Tibial artery (tissue), 4 donors: ENCODE results near the gene TSACC.

Experiments used
- DNase-seq, 2 donors: peaks; one replicate each; pipeline ENCODE4 v3.0.0-alpha.2; 2019
- H3K27ac ChIP-seq, 2 donors: fragments of 200-600 bp; sonication (generic) in 1 of 2; 1 replicate in 1 of 2; 2 replicates in 1 of 2; pipeline ENCODE4 v1.5.1; 2018 to 2019; ENCODE audit warnings: mild to moderate bottlenecking in 1 of 2
- H3K27me3 ChIP-seq, 2 donors: fragments of 200-600 bp; sonication (generic) in 1 of 2; one replicate each; pipeline versions ENCODE4 v1.5.1 to v1.6.0; 2016 to 2019
- H3K36me3 ChIP-seq, 3 donors: fragments of 200-600 bp; sonication (generic) in 2 of 3; one replicate each; pipeline ENCODE4 v1.5.1; 2016 to 2019; ENCODE audit warnings: mild to moderate bottlenecking in 2 of 3
- H3K4me1 ChIP-seq, 4 donors: fragments of 200-600 bp; sonication (generic) in 2 of 4; 1 replicate in 3 of 4; 2 replicates in 1 of 4; pipeline ENCODE4 v1.5.1; 2016 to 2019
- H3K4me3 ChIP-seq, 2 donors: fragments of 200-600 bp; sonication (generic) in 1 of 2; 1 replicate in 1 of 2; 2 replicates in 1 of 2; pipeline ENCODE4 v1.5.1; 2018 to 2019; ENCODE audit warnings: mild to moderate bottlenecking in 2 of 2
- H3K9me3 ChIP-seq, 3 donors: fragments of 200-600 bp; sonication (generic) in 1 of 3; one replicate each; pipeline ENCODE4 v1.5.1; 2016 to 2019
- CTCF ChIP-seq, 2 experiments: fragments of 200-600 bp in 1 of 2; fragments of 450-650 bp in 1 of 2; IDR thresholded peaks; one replicate each; pipeline ENCODE4 v1.5.1; 2017 to 2019; ENCODE audit warnings: antibody characterized with exemption in 2 of 2, mild to moderate bottlenecking in 1 of 2, moderate library complexity in 1 of 2
- intact Hi-C: fragments of 100-400 bp; cut with DNase I; formaldehyde crosslinking; loops from one replicate; pipeline ENCODE4 v1.15.0; 2023; ENCODE audit warnings: low total_unique reads

Gene TSACC

GRCh38 chr1:156372265-156372586 is 33.9 kb downstream of the TSACC start:
- no peak for TF ChIP-seq CTCF (IDR thresholded peaks at IDR 0.05)
- no peak for DNase-seq

GRCh38 chr1:156372876-156373275 is 34.5 kb downstream of the TSACC start:
- peaks cover 0 to 10% (median 6%) of the 10 kb centered on the region in 4 donors for H3K4me1 ChIP-seq
- no peak overlapping the region for H3K4me3 ChIP-seq
- no peaks in the 10 kb centered on the region for H3K36me3 ChIP-seq
- intact Hi-C loops: no loop called here
- DNase-seq: no peak
- H3K27me3 ChIP-seq: peaks cover 0 to 62% of the 10 kb centered on the region in 2 donors
- no peak overlapping the region for H3K27ac ChIP-seq
- no peaks in the 10 kb centered on the region for H3K9me3 ChIP-seq
- no peak for TF ChIP-seq CTCF (IDR thresholded peaks at IDR 0.05)

More at GRCh38 chr1:156372265-156372586, 33.9 kb downstream of the TSACC start:
- no peaks in the 10 kb centered on the region for H3K9me3 ChIP-seq
- H3K27me3 ChIP-seq: peaks cover 0 to 64% of the 10 kb centered on the region in 2 donors
- no peaks in the 10 kb centered on the region for H3K36me3 ChIP-seq
- H3K4me3 ChIP-seq: no peak overlapping the region
- intact Hi-C loops: no loop called here
- peaks cover 0 to 10% (median 6%) of the 10 kb centered on the region in 4 donors for H3K4me1 ChIP-seq
- H3K27ac ChIP-seq: no peak overlapping the region

DNA sequence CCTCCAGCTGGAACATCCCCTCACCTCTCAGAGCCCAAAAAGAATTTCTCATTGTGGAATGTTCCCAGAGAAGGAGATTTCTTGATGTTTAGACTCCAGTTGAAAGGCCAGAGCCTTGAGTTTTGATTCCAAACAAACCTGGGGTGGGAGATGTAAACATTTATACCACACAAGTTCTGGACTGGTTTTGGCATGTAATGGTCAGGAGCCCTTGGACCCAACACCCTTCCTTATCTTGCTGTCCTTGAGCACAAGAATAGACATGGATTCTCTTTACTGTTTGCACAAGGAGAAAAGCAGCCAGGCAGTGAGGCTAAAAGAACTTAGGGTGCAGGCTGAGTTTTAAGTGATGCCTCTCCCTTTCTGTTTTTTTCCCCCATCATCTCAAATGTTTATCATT is 35.2 kb downstream of the TSACC start:
- no peak for DNase-seq
- H3K36me3 ChIP-seq: no peaks in the 10 kb centered on the region
- H3K4me3 ChIP-seq: no peak overlapping the region
- H3K9me3 ChIP-seq: no peaks in the 10 kb centered on the region
- peaks cover 0 to 10% (median 6%) of the 10 kb centered on the region in 4 donors for H3K4me1 ChIP-seq
- H3K27me3 ChIP-seq: peaks cover 0 to 62% of the 10 kb centered on the region in 2 donors
- intact Hi-C loops: no loop called here
- no peak for TF ChIP-seq CTCF (IDR thresholded peaks at IDR 0.05)
- no peak overlapping the region for H3K27ac ChIP-seq

GRCh38 chr1:156376146-156376545 is 37.8 kb downstream of the TSACC start:
- intact Hi-C loops: no loop called here
- no peak for TF ChIP-seq CTCF (IDR thresholded peaks at IDR 0.05)
- peaks cover 0 to 42% of the 10 kb centered on the region in 2 donors for H3K27me3 ChIP-seq
- H3K4me3 ChIP-seq: no peak overlapping the region
- H3K9me3 ChIP-seq: no peaks in the 10 kb centered on the region
- no peak for DNase-seq
- H3K4me1 ChIP-seq: no peaks in the 10 kb centered on the region
- H3K36me3 ChIP-seq: no peaks in the 10 kb centered on the region
- H3K27ac ChIP-seq: no peak overlapping the region

DNA sequence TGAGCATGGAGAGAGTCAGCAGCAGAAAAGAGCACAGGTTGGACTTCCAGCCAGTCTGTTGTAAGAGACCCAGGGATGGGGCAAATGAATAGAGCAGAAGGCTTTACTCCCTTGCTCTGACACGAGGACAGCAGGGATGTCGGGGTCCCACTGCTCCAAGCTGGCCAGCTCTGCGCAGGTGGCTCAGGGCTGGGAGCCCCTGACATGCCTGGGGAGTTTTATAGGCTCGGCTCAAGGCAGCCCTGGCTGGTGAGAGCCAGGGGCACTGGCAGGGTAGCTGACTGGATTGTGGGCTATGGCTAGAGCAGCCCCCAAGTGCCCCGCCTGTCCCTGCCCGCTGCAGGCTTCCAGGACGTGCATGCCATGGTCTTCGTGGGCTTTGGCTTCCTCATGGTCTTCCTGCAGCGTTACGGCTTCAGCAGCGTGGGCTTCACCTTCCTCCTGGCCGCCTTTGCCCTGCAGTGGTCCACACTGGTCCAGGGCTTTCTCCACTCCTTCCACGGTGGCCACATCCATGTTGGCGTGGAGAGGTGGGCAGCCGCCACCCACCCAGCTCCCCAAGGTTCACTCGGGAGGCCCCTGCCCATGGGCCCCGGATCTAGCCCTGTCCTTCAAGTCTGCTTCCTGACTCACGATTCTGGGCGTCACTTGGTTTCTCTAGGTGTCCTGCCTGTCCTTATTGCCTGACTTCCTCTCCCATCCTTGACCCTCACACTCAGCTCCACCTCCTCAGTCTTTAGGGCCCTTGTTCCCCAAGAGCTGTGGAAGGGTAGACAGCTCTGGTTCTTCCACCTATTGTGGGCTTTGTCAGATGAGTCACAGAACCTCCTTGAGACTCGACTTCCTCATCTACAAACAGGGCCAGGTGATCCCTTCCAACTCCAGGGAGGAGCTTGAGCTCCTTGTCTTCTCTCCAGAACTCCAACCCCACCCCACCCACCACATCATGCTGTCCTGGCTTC is 38.9 kb downstream of the TSACC start:
- Histone ChIP-seq H3K27ac (no peak overlapping the region), H3K27me3 (peaks cover 0 to 33% of the 10 kb centered on the region in 2 donors), H3K4me1 (no peaks in the 10 kb centered on the region), H3K4me3 (no peak overlapping the region), H3K9me3 (no peaks in the 10 kb centered on the region), H3K36me3 (no peaks in the 10 kb centered on the region)
- no peak for DNase-seq
- intact Hi-C loops: no loop called here
- TF ChIP-seq CTCF (IDR thresholded peaks at IDR 0.05): no peak
